NCI-H1436 treated with DMSO at 0.1 percent for 48 hours (cell line): Measurements from ENCODE around the gene CD38.
"Not testable (repeated sequence)": the region's sequence is repeated elsewhere in the genome, so short reads cannot be mapped to it uniquely, and the experiment has no call there.

Source experiments
- DNase-seq: peaks from one replicate; lab custom pipeline; 2025; lab: John Stamatoyannopoulos, UW

CD38 gene

GRCh38 chr4:15778289-15779241, at the start of gene CD38:
CD38 (plus strand) TSS chr4:15778328; CDS start chr4:15778415, 87 bp downstream.
- no peak for DNase-seq

- no peak for DNase-seq
These were observed 48.1 kb upstream of the CD38 start for GRCh38 chr4:15729910-15730533.

- not testable (repeated sequence) for DNase-seq
These were observed 45.1 kb upstream of the CD38 start for GRCh38 chr4:15733061-15733460.

GRCh38 chr4:15735536-15735935, 42.6 kb upstream of the CD38 start:
- no peak for DNase-seq

GRCh38 chr4:15736514-15737050, 41.5 kb upstream of the CD38 start:
- no peak for DNase-seq

- DNase-seq: no peak
These were observed 40.9 kb upstream of the CD38 start for GRCh38 chr4:15737255-15737654.

GRCh38 chr4:15738877-15739276, 39.3 kb upstream of the CD38 start:
- DNase-seq: no peak

- no peak for DNase-seq
These were observed 37.2 kb upstream of the CD38 start for GRCh38 chr4:15740764-15741404.

GRCh38 chr4:15742083-15742582, 36.0 kb upstream of the CD38 start:
- no peak for DNase-seq

- no peak for DNase-seq
These were observed 35.5 kb upstream of the CD38 start for GRCh38 chr4:15742637-15743036.

GRCh38 chr4:15744016-15744545, 34.0 kb upstream of the CD38 start:
- DNase-seq: no peak

GRCh38 chr4:15746110-15746509, 32.0 kb upstream of the CD38 start:
- no peak for DNase-seq

GRCh38 chr4:15749001-15749400, 29.1 kb upstream of the CD38 start:
- DNase-seq: no peak

GRCh38 chr4:15751153-15751552, 27.0 kb upstream of the CD38 start:
- no peak for DNase-seq

- no peak for DNase-seq
These were observed 25.0 kb upstream of the CD38 start for GRCh38 chr4:15753081-15753480.

- DNase-seq: no peak
These were observed 24.3 kb upstream of the CD38 start for GRCh38 chr4:15753786-15754185.

- DNase-seq: no peak
These were observed 23.8 kb upstream of the CD38 start for GRCh38 chr4:15754323-15754722.

GRCh38 chr4:15755321-15756155, 22.6 kb upstream of the CD38 start:
- no peak for DNase-seq

- DNase-seq: no peak
These were observed 21.7 kb upstream of the CD38 start for GRCh38 chr4:15756361-15756861.

- DNase-seq: no peak
These were observed 21.1 kb upstream of the CD38 start for GRCh38 chr4:15757054-15757453.

GRCh38 chr4:15758294-15758693, 19.8 kb upstream of the CD38 start:
- no peak for DNase-seq
